Stomach (tissue), 4 donors: ENCODE data around the gene PPHLN1.

ENCODE experiments used
- EP300 ChIP-seq: sonication (generic); formaldehyde crosslinking; IDR thresholded peaks from one replicate; pipeline ENCODE4 v1.6.1; 2017; ENCODE audit warnings: antibody characterized with exemption
- POLR2A ChIP-seq, 4 donors: fragments of 450-650 bp; IDR thresholded peaks; one replicate each; pipeline ENCODE4 v1.6.1; 2016; ENCODE audit warnings: antibody characterized with exemption in 4 of 4, control low read depth in 2 of 4, mild to moderate bottlenecking in 1 of 4, moderate library complexity in 1 of 4
- POLR2AphosphoS5 ChIP-seq, 3 donors: sonication (generic); formaldehyde crosslinking; IDR thresholded peaks; one replicate each; pipeline ENCODE4 v1.6.1; 2016; ENCODE audit warnings: antibody characterized with exemption in 3 of 3
- TF ChIP-seq, protein P1 (sequence below), 7 experiments: fragments of 450-650 bp in 4 of 7; fragments of 200-600 bp in 3 of 7; sonication (generic) in 3 of 7; IDR thresholded peaks; one replicate each; pipeline ENCODE4 v1.5.1; 2016 to 2019; ENCODE audit warnings: antibody characterized with exemption in 7 of 7, control low read depth in 2 of 7, mild to moderate bottlenecking in 1 of 7

- TF ChIP-seq EP300 (no peak), POLR2A (IDR thresholded peaks at IDR 0.05) (no peak), POLR2AphosphoS5 (IDR thresholded peaks at IDR 0.05) (no peak)
- TF ChIP-seq, protein P1, sequence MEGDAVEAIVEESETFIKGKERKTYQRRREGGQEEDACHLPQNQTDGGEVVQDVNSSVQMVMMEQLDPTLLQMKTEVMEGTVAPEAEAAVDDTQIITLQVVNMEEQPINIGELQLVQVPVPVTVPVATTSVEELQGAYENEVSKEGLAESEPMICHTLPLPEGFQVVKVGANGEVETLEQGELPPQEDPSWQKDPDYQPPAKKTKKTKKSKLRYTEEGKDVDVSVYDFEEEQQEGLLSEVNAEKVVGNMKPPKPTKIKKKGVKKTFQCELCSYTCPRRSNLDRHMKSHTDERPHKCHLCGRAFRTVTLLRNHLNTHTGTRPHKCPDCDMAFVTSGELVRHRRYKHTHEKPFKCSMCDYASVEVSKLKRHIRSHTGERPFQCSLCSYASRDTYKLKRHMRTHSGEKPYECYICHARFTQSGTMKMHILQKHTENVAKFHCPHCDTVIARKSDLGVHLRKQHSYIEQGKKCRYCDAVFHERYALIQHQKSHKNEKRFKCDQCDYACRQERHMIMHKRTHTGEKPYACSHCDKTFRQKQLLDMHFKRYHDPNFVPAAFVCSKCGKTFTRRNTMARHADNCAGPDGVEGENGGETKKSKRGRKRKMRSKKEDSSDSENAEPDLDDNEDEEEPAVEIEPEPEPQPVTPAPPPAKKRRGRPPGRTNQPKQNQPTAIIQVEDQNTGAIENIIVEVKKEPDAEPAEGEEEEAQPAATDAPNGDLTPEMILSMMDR (IDR thresholded peaks at IDR 0.05), result no peak
Measured at GRCh38 chr12:42440608-42441007, 114.6 kb downstream of the PPHLN1 start.
